Measurements from ENCODE around the gene TERC. TPM values are rescaled to one million over a fixed set of nuclear protein-coding genes. Genes with fewer than 3 reads are reported as not detected.
"Not testable (repeated sequence)": the region's sequence is repeated elsewhere in the genome, so short reads cannot be mapped to it uniquely, and the experiment has no call there.

The TERC gene
- total RNA-seq, 1 donor from 2014 or later, result 179 TPM

- DNase-seq, result peak; percentile 97
Measured at GRCh38 chr3:169771497-169772304, 6.8 kb upstream of the TERC start.

GRCh38 chr3:169769287-169770181 lies 4.7 kb upstream of the TERC start, which contains the start of gene ACTRT3:
ACTRT3 (minus strand) TSS chr3:169769561; CDS start chr3:169769520, 41 bp downstream.
- peak; percentile 77 for DNase-seq

- DNase-seq, result peak; percentile 72
Measured at GRCh38 chr3:169764312-169764881, 463 bp downstream of the TERC start.

- no peak for DNase-seq
Measured at GRCh38 chr3:169760479-169760878, 4.4 kb downstream of the TERC start.

- DNase-seq, result no peak
Measured at GRCh38 chr3:169759256-169759655, 5.6 kb downstream of the TERC start.

GRCh38 chr3:169758359-169758994 lies 6.4 kb downstream of the TERC start:
- no peak for DNase-seq

- no peak for DNase-seq
Measured at GRCh38 chr3:169755488-169755887, 9.4 kb downstream of the TERC start.

GRCh38 chr3:169754711-169755110 lies 10.1 kb downstream of the TERC start:
- no peak for DNase-seq

GRCh38 chr3:169751875-169752274 lies 13.0 kb downstream of the TERC start:
- DNase-seq, result no peak

GRCh38 chr3:169750665-169751064 lies 14.2 kb downstream of the TERC start:
- DNase-seq, result no peak

GRCh38 chr3:169748670-169749069 lies 16.2 kb downstream of the TERC start:
- peak; percentile 51 for DNase-seq

GRCh38 chr3:169746924-169747323 lies 17.9 kb downstream of the TERC start:
- no peak for DNase-seq

GRCh38 chr3:169744366-169745054 lies 20.4 kb downstream of the TERC start:
- peak; percentile 48 for DNase-seq

- DNase-seq, result no peak
Measured at GRCh38 chr3:169739067-169739466, 25.8 kb downstream of the TERC start.

- DNase-seq, result not testable (repeated sequence)
Measured at GRCh38 chr3:169731857-169732256, 33.0 kb downstream of the TERC start.

- DNase-seq, result no peak
Measured at GRCh38 chr3:169722724-169723123, 42.1 kb downstream of the TERC start.

GRCh38 chr3:169718415-169718814 lies 46.4 kb downstream of the TERC start:
- not testable (repeated sequence) for DNase-seq
